HL-60 (cell line): ENCODE data around the gene SHISA2.

Source experiments
- DNase-seq, 2 experiments: peaks; one replicate each; pipeline ENCODE4 v3.0.0-alpha.2; 2010 to 2020; ENCODE audit warnings: low read depth in 1 of 2, low spot score in 1 of 2
- H3K27ac ChIP-seq: fragments of 250-450 bp; sonication (Bioruptor Pico); replicated peaks from 2 replicates; pipeline ENCODE4 v1.5.1; 2020; ENCODE audit warnings: mild to moderate bottlenecking, moderate library complexity
- H3K27me3 ChIP-seq: fragments of 250-450 bp; sonication (Bioruptor Pico); 2 replicates; pipeline ENCODE4 v1.5.1; 2021; ENCODE audit warnings: mild to moderate bottlenecking, moderate library complexity; ENCODE audit not compliant: insufficient read depth, poor library complexity, severe bottlenecking
- H3K4me3 ChIP-seq: replicated peaks from 2 replicates; pipeline ENCODE4 v1.5.1; 2011; ENCODE audit warnings: mild to moderate bottlenecking, control low read depth, low read length; ENCODE audit not compliant: insufficient read depth
- GABPA ChIP-seq: IDR thresholded peaks from 2 replicates; pipeline ENCODE4 v1.6.1; 2012; ENCODE audit warnings: low read depth
- POLR2AphosphoS5 ChIP-seq: IDR thresholded peaks from 2 replicates; pipeline ENCODE4 v1.6.1; 2012; ENCODE audit warnings: low read depth
- SPI1 ChIP-seq: IDR thresholded peaks from 2 replicates; pipeline ENCODE4 v1.6.1; 2012; ENCODE audit warnings: low read depth, mild to moderate bottlenecking, borderline replicate concordance
- TF ChIP-seq, protein P1 (sequence below): IDR thresholded peaks from one replicate; pipeline ENCODE4 v1.5.1; 2011; ENCODE audit warnings: low read length, control low read depth, inconsistent platforms; ENCODE audit not compliant: insufficient read depth
- TF ChIP-seq, protein P2 (sequence below): IDR thresholded peaks from 2 replicates; pipeline ENCODE4 v1.6.1; 2012; ENCODE audit warnings: low read depth; ENCODE audit not compliant: insufficient replicate concordance

Gene SHISA2

DNA sequence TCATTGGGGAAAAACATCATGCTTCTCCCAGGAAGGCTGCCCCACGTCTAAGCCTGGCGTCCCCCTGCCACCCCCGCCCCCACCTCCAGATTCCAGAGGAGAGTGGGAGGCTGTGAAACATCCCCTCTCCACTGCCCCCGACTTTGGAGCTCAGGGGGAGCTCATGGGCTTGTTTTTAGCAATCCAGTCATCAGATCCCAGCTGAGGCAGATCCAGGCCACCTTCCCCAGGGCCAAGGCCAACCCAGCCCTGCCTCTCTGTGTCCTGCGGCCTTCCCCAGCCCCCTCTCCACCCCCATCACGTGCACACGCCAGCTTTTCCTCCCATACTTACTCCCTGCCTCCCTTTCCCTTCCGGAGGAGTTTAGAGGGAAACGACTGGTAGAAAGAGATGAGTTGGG, 38.8 kb downstream of the SHISA2 start:
- Histone ChIP-seq H3K27ac (no peak overlapping the region), H3K27me3 (peaks cover 4% of the 10 kb centered on the region), H3K4me3 (no peak overlapping the region)
- TF ChIP-seq POLR2AphosphoS5, result no peak
- TF ChIP-seq, protein P1, sequence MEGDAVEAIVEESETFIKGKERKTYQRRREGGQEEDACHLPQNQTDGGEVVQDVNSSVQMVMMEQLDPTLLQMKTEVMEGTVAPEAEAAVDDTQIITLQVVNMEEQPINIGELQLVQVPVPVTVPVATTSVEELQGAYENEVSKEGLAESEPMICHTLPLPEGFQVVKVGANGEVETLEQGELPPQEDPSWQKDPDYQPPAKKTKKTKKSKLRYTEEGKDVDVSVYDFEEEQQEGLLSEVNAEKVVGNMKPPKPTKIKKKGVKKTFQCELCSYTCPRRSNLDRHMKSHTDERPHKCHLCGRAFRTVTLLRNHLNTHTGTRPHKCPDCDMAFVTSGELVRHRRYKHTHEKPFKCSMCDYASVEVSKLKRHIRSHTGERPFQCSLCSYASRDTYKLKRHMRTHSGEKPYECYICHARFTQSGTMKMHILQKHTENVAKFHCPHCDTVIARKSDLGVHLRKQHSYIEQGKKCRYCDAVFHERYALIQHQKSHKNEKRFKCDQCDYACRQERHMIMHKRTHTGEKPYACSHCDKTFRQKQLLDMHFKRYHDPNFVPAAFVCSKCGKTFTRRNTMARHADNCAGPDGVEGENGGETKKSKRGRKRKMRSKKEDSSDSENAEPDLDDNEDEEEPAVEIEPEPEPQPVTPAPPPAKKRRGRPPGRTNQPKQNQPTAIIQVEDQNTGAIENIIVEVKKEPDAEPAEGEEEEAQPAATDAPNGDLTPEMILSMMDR, result no peak
- no peak for TF ChIP-seq SPI1
- DNase-seq, result no peak

DNA sequence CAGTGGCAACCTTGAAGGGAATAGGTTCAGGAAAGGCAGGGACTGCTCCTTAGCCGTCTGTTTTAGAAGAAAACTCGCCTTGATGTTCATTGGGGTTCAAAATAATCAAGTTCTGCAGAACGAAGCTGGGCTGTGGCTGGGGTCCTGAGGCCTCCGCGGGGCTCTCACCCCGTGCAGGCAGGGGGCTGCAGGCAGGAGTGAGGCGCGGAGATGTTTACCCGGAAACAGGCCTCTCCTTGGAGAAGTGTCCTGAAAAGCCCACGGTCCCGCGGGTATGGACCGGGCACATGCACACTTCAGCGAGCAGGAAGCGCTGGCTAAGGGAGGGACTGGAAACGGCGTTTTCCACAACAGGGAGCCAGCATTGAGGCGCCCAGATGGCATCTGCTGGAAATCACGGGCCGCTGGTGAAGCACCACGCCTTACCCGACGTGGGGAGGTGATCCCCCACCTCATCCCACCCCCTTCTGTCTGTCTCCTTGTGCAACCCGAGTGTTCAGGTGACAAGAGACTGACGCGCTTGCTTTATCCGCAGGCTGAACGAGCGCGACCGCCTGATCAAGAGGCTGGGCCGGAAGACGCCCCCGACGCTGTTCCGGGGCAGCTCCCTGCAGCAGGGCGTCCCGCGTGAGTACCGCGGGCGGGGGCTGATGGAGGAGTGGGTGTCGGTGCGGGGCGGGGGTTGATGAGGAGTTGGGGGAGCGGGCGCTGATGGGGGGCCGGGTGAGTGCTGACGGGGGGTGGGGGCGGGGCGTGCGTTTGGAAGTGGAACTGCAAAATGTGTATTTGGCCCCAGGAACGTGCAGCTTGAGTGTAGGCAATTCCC, 39.6 kb downstream of the SHISA2 start:
- Histone ChIP-seq H3K4me3 (no peak overlapping the region), H3K27me3 (peaks cover 4% of the 10 kb centered on the region)
- no peak for DNase-seq

DNA sequence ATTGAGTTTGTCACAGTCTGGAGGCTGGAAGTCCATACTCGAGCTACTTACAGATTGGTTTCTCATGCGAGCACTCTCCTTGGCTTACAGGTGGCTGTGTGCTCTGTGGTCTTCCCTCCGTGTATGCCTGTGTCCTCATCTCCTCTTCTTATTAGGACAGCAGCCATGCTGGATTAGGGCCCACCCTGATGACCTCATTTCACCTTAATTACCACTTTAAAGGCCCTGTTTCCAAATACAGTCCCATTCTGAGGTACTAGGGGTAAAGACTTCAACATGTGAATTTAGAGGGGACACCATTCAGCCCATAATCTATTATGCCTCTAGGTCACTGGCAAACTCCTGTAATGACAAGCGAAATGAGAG, 40.6 kb downstream of the SHISA2 start:
- DNase-seq, result no peak
- Histone ChIP-seq H3K4me3 (no peak overlapping the region), H3K27ac (no peak overlapping the region), H3K27me3 (peaks cover 4% of the 10 kb centered on the region)
- TF ChIP-seq, protein P1, result no peak
- TF ChIP-seq SPI1, result no peak
- TF ChIP-seq, protein P2, sequence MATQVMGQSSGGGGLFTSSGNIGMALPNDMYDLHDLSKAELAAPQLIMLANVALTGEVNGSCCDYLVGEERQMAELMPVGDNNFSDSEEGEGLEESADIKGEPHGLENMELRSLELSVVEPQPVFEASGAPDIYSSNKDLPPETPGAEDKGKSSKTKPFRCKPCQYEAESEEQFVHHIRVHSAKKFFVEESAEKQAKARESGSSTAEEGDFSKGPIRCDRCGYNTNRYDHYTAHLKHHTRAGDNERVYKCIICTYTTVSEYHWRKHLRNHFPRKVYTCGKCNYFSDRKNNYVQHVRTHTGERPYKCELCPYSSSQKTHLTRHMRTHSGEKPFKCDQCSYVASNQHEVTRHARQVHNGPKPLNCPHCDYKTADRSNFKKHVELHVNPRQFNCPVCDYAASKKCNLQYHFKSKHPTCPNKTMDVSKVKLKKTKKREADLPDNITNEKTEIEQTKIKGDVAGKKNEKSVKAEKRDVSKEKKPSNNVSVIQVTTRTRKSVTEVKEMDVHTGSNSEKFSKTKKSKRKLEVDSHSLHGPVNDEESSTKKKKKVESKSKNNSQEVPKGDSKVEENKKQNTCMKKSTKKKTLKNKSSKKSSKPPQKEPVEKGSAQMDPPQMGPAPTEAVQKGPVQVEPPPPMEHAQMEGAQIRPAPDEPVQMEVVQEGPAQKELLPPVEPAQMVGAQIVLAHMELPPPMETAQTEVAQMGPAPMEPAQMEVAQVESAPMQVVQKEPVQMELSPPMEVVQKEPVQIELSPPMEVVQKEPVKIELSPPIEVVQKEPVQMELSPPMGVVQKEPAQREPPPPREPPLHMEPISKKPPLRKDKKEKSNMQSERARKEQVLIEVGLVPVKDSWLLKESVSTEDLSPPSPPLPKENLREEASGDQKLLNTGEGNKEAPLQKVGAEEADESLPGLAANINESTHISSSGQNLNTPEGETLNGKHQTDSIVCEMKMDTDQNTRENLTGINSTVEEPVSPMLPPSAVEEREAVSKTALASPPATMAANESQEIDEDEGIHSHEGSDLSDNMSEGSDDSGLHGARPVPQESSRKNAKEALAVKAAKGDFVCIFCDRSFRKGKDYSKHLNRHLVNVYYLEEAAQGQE, result no peak
- no peak for TF ChIP-seq POLR2AphosphoS5
- TF ChIP-seq GABPA, result no peak

More for the DNA sequence above, 39.6 kb downstream of the SHISA2 start:
- H3K27ac ChIP-seq, result no peak overlapping the region
- TF ChIP-seq, protein P1, result no peak
- TF ChIP-seq SPI1 (no peak), GABPA (no peak), POLR2AphosphoS5 (no peak)
- TF ChIP-seq, protein P2, result no peak
